GM21576 (cell line): ENCODE results near the gene B3GNT5.

ENCODE experiments used
- ATAC-seq: cut with Tn5 transposase; IDR thresholded peaks from one replicate; pipeline ENCODE4 v1.9.1; 2021; ENCODE audit warnings: mild to moderate bottlenecking, moderate library complexity; ENCODE audit not compliant: unreplicated experiment

Gene B3GNT5

DNA sequence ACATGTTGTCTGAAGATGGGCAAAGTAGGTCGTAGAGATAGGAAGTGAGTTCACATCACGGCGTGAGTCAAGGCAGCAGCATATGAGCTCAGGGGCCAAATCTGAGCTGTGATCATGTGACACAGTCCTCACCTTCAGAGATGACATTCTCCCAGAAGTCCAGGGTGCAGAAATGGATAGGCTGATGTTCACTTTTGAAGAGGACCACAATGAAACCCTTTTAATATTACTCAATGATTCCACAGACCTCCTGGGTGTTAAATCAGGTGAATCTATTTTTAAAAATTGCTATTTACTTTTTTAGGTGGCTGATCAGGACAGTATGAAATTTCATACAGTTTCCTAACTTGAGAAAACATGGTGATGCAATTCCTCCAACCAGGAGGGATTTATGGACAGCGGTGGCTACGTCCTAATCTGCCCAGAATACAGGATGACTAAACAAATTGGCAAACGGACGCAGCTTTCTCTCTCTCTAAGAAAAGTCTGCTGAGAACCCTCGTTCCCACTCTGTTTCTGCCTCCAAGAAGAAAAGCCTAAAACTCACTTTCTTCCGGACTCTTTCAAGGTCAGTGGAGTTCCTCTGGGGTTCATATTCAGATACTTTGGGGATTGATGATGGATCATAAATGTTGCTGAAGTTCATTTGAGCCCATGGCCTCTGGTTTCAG, 34.4 kb downstream of the B3GNT5 start:
- ATAC-seq, result no peak

DNA sequence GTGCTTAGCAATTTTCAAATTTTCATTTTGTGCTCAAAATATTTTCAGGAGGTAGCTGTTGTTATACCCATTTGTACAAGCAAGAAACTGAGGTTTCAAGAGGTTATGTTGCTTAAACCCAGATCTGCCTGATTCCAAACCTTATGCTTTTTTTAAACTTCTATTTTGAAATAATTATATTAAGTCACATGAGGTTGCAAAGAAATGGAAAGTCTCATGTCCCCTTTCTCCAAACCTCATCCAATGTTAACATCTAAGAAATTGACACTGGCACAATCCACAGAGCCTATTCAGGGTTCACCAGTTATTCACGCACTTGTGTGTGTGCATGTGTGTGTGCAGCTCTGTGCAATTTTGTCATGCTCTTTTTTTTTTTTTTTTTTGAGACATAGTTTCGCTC, 35.1 kb downstream of the B3GNT5 start:
- ATAC-seq, result no peak

DNA sequence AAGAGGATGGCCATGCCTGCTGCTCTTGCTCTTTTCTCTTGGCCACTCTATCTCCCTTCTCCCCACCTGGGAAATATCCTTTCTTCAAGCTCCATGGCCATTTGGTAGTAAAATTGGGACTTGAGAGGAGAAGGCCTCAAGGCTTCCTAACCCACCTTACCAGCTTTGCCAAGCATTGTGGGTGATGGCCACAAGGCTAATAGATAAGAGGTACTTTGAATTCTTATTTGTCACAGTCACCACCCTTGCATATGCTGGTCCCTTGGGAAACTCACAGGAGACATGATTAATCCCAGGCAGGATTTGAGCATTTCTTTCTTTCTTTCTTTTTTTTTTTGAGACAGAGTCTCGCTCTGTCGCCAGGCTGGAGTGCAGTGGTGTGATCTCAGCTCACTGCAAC, 37.2 kb downstream of the B3GNT5 start:
- ATAC-seq, result no peak

DNA sequence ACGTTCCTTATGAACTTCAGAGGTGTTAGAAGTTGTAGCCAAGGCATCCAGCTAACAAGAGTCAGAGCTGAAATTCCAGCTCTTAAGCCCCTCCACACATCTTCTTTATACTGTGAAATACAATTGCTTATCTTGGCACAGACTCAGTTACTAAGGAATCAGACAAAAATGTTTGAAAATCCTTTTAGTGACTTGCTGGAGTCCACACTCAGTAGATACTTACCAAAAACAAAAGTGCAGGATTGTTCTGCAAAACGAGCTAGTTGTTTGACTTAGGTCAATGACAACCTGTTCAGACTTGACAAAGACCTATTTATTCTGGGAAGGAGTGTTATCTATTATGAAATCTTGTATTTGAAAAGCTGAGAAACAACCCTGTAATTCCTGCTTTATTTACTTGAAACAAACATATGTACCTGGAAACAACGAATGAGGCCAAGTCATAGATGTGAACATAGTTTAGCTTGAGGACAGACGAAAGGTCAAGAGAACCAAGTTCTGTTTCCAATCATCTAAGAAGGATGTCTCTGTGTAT, 38.5 kb downstream of the B3GNT5 start:
- no peak for ATAC-seq

DNA sequence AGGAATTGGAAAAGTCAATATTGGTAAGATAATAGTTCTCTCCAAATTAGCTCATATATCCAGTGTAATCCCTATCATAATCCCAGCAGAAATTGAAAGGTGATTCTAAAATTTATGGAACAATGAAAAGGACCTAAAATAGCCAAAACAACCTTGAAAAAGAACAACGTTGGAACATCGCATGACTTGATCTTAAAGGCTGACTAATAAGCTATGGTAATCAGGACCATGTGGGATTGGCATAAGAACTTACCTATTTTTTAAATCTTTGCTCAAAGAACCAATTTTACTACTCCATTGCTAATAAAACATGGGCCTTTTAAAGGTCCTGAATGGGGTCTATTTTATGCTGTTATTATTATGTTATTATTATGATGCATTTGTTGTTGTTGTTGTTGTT, 40.9 kb downstream of the B3GNT5 start:
- ATAC-seq, result no peak

DNA sequence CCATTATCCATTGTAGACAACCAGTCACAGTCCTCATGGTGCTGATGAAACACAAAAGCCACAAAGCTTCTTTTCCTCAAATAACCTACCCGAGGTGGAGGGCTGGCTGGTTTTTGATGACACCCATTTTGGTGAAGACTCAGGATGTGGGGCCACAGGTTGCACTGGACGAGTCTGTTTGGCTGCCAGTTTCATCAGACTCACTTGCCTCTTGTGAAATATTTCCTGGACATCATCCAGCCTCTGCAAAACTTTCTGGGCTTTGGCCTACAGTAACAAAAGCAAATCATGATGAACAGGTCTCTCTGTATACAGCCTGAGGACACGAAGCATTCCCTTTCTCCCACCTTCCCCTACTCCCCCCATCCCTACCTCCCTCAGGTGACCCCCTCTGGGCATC, 42.2 kb downstream of the B3GNT5 start:
- ATAC-seq, result no peak

DNA sequence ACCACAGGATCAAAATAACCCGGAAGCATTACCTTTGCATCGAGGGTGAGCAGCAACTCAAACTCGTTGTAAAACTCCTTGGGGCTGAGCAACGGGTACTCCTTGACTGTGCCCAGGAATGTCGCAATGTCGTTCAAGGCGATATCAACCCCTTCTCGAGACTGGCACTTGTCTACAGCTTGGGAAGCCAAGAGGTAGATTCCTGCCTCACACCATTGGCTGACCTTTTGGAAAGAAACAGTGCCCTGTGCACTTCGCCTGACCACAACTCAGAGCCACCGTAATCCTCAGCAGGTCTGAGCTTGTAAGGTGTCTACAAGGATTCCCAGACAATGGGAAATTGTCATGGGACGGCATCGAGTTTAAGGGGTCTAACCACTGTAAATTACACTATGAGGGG, 43.9 kb downstream of the B3GNT5 start:
- ATAC-seq, result no peak

DNA sequence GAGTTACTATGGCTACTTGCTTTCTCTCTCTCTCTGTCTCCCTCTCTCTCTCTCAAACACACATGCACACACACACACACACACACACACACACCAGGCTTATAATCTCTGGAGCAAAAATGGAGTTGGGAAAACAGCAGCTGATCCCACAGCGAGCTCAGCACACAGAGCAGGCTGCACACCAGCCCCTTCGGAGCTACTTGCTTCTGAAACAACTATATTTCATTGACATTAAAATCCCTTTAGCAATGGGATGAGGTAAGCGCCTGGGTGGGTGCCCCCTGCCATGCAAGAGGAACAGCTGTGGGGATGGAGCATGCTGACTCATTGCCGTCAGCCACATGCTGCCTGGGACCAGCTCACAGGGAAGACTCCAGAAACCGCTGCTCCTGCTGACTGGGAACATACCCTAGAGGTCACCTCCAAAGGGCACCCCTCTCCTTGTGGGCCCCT, 45.7 kb downstream of the B3GNT5 start:
- no peak for ATAC-seq

DNA sequence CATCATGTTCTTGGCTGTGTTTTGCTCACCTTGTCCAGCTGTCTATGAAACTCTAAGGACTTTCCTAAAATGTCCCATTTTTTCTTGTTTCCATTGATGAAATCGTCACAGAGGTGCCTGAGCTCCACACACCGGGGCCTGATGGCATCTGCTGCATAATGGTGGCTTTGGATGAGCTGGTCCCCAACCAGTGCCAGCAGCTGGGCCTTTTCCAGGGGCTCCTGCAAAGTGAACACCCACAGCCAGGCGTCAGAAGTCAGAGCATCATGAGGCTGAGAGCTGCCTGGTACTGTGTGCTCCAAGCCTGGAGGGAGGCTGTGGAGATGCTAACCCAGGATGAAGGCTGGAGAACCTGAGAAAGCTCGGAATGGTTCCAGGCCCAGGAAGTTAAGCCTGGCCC, 46.9 kb downstream of the B3GNT5 start:
- ATAC-seq, result no peak

DNA sequence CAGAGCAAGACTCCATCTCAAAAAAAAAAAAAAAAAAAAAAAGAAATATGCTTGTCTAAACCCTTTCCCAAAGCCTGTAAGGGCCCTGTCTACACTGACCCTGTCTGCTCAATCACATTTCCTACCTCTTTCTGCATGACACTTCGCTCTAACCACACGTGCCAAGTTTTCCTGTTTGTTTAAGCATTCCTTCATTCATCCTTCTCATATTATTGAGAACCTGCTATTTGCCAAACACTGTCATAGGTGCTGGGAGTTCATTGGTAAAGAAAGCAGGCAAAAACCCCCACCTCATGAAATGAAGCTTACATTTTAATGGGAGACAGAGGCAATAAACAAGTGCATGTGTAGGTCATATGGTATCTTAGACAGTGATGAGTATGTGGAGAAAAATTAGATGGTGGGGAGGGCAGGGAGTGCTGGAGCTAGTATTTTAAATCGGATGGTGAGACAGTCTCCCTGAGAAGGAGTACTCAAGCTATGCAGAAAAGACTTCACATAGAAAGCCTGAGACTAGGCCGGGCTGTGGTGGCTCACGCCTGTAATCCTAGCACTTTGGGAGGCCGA, 48.0 kb downstream of the B3GNT5 start:
- ATAC-seq, result no peak

DNA sequence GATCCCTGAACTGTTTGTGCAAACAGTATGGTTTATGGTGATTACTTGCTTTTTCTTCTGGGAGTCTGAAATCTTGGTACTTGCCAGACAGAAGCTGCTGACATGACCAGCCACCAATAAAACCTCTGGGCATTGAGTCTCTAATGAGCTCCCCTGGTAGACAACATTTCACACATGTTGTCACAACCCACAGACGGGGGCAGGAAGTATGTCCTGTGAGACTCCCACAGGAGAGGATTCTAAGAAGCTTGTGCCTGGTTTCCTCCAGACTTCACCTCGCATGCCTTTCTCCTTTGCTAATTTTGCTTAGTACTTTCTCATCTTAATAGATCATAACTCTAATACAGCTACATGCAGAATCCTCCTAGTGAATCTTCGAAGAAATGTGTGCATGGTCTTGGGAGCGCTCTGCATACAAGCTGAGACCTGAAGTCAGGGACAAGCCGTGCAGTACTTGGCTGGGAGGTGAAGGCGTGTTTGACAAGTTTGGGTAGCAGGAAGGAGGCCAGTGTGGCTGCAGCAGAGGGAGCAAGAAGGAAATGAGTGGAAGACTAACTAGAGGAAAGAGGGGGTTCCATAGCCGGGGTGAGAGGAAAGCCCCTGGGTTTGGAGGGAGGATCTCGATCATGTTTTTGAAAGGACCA, 49.0 kb downstream of the B3GNT5 start:
- no peak for ATAC-seq

DNA sequence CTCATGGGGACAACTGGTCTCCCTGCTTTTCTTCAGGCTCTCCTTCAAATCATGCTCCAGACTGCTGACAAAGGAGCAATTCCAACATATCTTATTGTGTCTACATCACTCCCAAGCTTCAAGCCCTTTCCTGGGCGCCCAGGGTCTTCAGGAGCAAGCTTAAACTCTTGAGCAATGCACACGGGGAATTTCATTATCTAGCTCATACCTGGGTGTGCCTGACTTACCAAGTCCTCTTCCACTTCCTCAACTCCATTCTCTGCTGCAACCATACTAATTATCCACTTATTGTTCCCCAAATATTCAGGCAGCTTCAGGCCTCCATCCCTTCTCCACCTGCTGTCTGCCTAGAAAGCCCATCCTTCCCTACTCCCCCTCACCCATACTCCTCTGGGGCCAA, 50.6 kb downstream of the B3GNT5 start:
- no peak for ATAC-seq

DNA sequence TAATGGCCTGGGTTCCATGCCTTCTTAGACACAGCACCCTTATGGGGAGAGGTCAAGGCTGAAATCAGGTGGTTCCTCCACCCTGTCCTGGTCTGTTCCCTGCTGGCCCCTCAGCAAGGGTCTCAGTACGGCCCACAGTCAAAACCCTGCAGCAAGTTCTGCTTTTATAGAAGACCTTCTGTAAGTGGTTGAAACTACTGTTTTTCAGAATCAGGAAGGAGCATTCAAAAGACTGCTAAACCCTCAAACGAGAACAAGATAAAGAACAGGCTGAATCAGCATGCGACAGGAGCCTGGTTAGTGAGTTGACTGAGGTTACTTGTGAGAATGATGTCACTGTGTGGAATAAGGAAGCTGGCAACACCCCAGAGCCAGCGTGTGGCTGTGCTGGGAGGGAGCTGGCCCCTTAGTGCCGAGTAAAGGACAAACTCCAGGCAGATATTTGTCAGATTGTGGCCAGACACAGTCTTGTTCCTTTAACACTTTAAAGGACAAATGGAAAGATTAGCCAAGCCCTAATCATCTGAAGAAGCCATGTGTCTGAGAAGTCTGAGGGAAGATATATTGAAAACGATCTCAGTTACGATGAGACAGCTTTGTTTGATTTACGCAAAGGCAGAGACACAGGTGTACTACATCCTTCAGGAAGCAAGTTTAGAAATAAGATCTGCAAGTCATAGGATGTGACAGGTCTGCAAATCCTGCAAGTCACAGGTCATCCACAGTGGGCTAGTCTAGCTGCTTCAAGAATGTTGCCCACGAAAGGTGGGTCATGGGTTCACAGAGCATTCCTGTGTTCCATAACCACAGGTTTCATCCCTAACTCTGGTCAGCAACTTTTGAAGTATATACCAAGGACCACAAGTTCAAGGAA, 54.0 kb downstream of the B3GNT5 start:
- peak; percentile 76 for ATAC-seq

DNA sequence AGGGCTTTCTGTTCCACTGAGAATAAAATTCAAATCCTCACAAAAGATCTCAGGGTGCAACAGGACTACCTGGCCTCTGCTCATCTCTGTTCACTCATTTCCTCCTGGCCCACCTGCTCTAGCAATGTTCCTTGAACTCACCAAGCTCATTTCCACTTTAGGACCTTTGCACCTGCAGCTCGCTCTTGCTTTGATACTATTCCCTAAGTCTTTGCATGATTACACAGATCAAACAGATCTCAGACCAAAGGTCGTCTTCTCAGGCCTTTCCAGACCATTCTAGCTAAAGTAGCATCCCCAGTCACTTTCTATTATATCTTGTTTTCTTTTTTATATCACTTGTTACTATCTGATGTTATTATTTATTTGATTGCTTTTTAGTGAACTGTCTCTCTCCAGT, 54.7 kb downstream of the B3GNT5 start:
- no peak for ATAC-seq

DNA sequence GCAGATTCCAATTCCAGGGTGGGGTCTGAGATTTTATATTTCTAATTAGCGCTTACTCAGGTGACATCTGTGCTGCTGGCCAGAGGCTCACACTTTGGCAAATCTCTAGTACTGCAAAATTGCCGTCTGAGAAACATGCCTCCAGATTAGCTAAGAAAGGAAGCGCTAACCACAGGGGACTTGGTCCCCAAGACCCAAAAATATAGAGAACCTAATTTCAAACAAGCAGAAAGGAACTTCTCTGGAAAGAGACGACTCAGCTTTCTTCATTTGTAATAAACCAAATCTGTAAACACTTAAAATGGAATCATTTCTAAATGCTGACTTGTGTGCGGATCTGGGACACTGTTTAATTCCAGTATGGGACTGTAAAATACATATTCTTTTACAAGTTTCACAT, 55.7 kb downstream of the B3GNT5 start:
- ATAC-seq, result no peak

DNA sequence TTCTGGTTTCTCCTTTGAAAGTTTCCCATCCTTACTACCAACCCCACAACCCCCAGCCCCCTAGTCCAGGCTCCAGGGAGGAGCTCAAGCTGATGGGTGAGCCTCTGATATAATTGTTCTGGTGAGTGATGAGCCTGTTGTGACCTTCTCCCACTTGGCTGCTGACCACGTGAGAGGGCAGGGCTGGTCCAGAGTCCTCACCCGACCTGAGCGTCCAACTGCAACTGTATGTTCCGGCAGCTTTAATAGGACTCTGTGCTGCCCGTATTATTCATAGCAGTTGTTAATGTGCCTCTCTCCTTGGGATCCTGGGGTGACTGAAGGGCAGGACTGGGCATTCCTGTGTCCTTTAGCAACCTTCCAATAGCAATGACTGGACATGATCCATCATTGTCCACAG, 56.2 kb downstream of the B3GNT5 start:
- no peak for ATAC-seq

DNA sequence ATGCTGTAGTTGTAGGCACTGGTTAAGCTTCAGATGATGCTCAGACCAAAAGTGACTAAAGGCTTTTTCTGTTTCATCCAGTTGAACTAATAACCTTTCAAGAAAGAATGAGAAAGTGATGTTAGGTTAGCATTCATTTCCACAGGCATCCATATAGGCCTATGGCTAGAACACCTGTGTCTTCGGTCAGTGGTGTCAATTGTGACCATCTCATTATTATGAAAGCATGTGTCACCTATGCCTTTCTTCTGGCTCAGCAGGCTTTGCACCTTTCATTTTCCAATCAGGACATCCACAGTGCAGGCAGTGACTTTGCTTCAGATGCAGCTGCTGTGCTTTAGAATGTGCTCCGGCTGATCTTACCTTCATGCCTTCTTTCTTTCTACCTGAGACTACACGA, 57.9 kb downstream of the B3GNT5 start:
- no peak for ATAC-seq

DNA sequence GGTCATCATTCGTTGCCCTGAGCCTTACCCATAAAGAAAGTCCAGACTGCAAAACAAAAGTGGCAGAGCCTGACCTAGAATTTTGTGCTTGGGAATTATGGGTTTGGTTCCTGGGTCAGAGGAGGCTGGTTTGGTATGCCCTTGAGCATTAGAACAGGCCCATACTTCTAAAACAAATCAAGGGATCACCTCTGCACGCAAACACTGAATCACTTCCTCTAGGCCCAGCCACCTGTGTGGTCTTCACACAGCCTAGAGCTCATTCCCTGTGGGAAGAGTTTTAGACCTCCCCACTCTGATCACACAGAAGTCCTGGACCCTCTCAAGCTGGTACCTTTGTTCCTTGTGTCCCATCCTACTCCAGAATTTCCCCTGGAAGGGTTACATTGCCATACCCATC, 59.4 kb downstream of the B3GNT5 start:
- no peak for ATAC-seq

DNA sequence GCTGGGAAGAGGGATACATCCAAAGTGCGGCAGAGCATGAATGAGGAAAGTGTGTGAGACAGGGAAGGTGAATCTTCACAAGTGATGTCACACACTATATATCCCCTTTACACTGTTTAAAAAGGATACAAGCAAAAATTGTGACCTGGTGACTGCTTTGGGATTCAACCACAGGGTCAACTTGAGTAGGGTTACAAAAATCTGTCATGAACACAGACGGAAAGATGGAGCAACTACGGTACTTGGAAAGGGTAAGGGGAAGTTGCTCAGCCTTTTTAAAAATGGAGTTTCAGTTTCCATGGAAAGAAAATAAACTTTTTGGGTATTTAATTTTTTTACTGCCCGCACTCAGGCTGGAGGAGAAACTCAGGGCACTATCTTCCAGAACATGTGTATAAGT, 60.3 kb downstream of the B3GNT5 start:
- no peak for ATAC-seq

DNA sequence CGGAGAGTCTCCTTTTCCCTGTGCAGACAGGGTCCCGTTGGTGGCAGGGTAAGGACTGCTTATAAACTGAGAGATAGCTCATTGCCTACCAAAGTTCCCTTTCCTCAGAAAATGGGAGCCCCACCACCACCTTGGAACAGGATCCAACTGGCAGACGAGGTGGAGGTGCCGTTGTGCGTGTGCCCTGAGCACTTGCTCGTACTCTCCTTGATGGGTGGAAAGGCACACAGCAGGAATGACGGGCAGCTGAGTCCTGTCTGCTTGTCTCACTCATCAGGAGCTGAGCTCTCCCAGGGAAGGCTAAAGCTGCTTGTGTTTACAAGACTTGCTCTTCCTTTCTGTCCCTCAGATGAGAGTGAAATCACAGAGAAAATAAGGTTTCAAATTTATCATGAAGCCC, 60.7 kb downstream of the B3GNT5 start:
- ATAC-seq, result no peak

DNA sequence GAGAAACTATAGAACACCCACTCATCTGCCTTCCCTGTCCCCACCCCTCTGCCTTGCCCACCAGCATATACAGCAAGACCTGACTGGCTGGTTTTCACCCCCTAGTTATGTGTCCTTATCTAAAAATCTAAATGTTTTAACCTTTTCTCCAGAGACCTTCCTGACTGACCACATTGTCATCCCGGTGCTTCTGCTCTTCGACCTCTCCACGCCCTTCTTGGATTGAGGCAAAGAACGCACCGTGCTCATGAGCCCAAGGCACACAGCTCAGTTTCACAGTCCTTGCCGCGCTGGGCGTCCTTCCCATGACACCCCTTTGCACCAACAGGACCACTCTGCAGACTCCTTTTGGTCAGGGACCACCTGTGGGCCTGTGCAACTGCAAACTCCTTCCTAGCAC, 62.7 kb downstream of the B3GNT5 start:
- no peak for ATAC-seq
